Uterus (tissue), 4 donors: Measurements from ENCODE around the gene CEP72. TPM values are rescaled to one million over a fixed set of nuclear protein-coding genes. Genes with fewer than 3 reads are reported as not detected.

Experiments
- DNase-seq, 2 donors: peaks; one replicate each; pipeline ENCODE4 v3.0.0-alpha.2; 2019 to 2020
- H3K27ac ChIP-seq, 2 donors: fragments of 200-600 bp; sonication (generic); 1 replicate in 1 of 2; 2 replicates in 1 of 2; pipeline ENCODE4 v1.5.1; 2016 to 2018
- H3K27me3 ChIP-seq, 2 donors: fragments of 200-600 bp; sonication (generic); one replicate each; pipeline ENCODE4 v1.5.1; 2018 to 2019; ENCODE audit warnings: control low read depth in 1 of 2
- H3K36me3 ChIP-seq, 2 donors: fragments of 200-600 bp; sonication (generic); one replicate each; pipeline ENCODE4 v1.5.1; 2019; ENCODE audit warnings: control low read depth in 1 of 2
- H3K4me1 ChIP-seq, 2 donors: fragments of 200-600 bp; sonication (generic); one replicate each; pipeline ENCODE4 v1.5.1; 2018 to 2019; ENCODE audit warnings: control low read depth in 1 of 2
- H3K4me3 ChIP-seq, 2 donors: fragments of 200-600 bp; sonication (generic); 1 replicate in 1 of 2; 2 replicates in 1 of 2; pipeline ENCODE4 v1.5.1; 2018 to 2019; ENCODE audit warnings: mild to moderate bottlenecking in 1 of 2
- H3K9me3 ChIP-seq, 2 donors: fragments of 200-600 bp; sonication (generic); one replicate each; pipeline ENCODE4 v1.5.1; 2019; ENCODE audit warnings: control low read depth in 1 of 2
- CTCF ChIP-seq, 4 experiments: fragments of 200-600 bp in 2 of 4; fragments of 450-650 bp in 2 of 4; sonication (generic) in 2 of 4; IDR thresholded peaks; one replicate each; pipeline ENCODE4 v1.5.1; 2016 to 2019; ENCODE audit warnings: antibody characterized with exemption in 4 of 4, mild to moderate bottlenecking in 2 of 4, moderate library complexity in 1 of 4
- POLR2A ChIP-seq, 2 donors: fragments of 450-650 bp; IDR thresholded peaks; one replicate each; pipeline ENCODE4 v1.6.1; 2016; ENCODE audit warnings: antibody characterized with exemption in 2 of 2, mild to moderate bottlenecking in 1 of 2, moderate library complexity in 1 of 2
- intact Hi-C: fragments of 100-400 bp; cut with DNase I; formaldehyde crosslinking; loops from one replicate; pipeline ENCODE4 v1.15.1; 2023; ENCODE audit warnings: low total_unique reads
- total RNA-seq, 4 donors: library from RNA; depleted of rRNA in 3 of 4; stranded (reverse); fragments of >200 nt in 3 of 4; gene quantifications; one replicate each; pipeline versions ENCODE4 v1.1.0 to v1.2.4, GENCODE V29; 2014 to 2023
- donor health status: DM: yes; HTN: yes; CAD: no.

CEP72 gene
- total RNA-seq, 4 donors from 2014 or later: 0.26 to 11.9 (median 4.9) TPM

- H3K4me1 ChIP-seq: no peaks in the 10 kb centered on the region
- no peak for DNase-seq
- H3K27me3 ChIP-seq: no peaks in the 10 kb centered on the region
- no peak overlapping the region for H3K27ac ChIP-seq
- TF ChIP-seq CTCF (IDR thresholded peaks at IDR 0.05): no peak
- TF ChIP-seq POLR2A (IDR thresholded peaks at IDR 0.05): no peak
- intact Hi-C loops: no loop called here
- H3K36me3 ChIP-seq: no peaks in the 10 kb centered on the region
- H3K9me3 ChIP-seq: no peaks in the 10 kb centered on the region
- H3K4me3 ChIP-seq: no peak overlapping the region
These were observed 23.3 kb downstream of the CEP72 start for GRCh38 chr5:635306-636055.

- Histone ChIP-seq H3K27me3 (no peaks in the 10 kb centered on the region), H3K4me1 (no peaks in the 10 kb centered on the region), H3K4me3 (no peak overlapping the region), H3K9me3 (no peaks in the 10 kb centered on the region), H3K36me3 (no peaks in the 10 kb centered on the region), H3K27ac (no peak overlapping the region)
- TF ChIP-seq POLR2A (IDR thresholded peaks at IDR 0.05): no peak
- TF ChIP-seq CTCF (IDR thresholded peaks at IDR 0.05): no peak
- intact Hi-C loops: no loop called here
- DNase-seq: no peak
These were observed 24.8 kb downstream of the CEP72 start for GRCh38 chr5:636951-637350.

- Histone ChIP-seq H3K4me1 (no peaks in the 10 kb centered on the region), H3K4me3 (no peak overlapping the region), H3K36me3 (no peaks in the 10 kb centered on the region), H3K27me3 (no peaks in the 10 kb centered on the region), H3K27ac (no peak overlapping the region), H3K9me3 (no peaks in the 10 kb centered on the region)
- no peak for TF ChIP-seq POLR2A (IDR thresholded peaks at IDR 0.05)
- TF ChIP-seq CTCF (IDR thresholded peaks at IDR 0.05): no peak
- no peak for DNase-seq
- intact Hi-C loops: no loop called here
These were observed 25.7 kb downstream of the CEP72 start for GRCh38 chr5:637581-638450.

- Histone ChIP-seq H3K4me3 (no peak overlapping the region), H3K27me3 (no peaks in the 10 kb centered on the region), H3K4me1 (no peaks in the 10 kb centered on the region), H3K36me3 (no peaks in the 10 kb centered on the region), H3K27ac (no peak overlapping the region), H3K9me3 (no peaks in the 10 kb centered on the region)
- TF ChIP-seq POLR2A (IDR thresholded peaks at IDR 0.05) (no peak), CTCF (IDR thresholded peaks at IDR 0.05) (no peak)
- intact Hi-C loops: no loop called here
- no peak for DNase-seq
These were observed 26.5 kb downstream of the CEP72 start for GRCh38 chr5:638501-639252.

GRCh38 chr5:639253-639530 lies 27.1 kb downstream of the CEP72 start:
- Histone ChIP-seq H3K27me3 (no peaks in the 10 kb centered on the region), H3K27ac (no peak overlapping the region), H3K4me3 (no peak overlapping the region), H3K9me3 (no peaks in the 10 kb centered on the region), H3K36me3 (no peaks in the 10 kb centered on the region), H3K4me1 (no peaks in the 10 kb centered on the region)
- intact Hi-C loops: no loop called here
- TF ChIP-seq CTCF (IDR thresholded peaks at IDR 0.05) (no peak), POLR2A (IDR thresholded peaks at IDR 0.05) (no peak)
- DNase-seq: no peak
